Right renal pelvis (tissue), 4 donors: Measurements from ENCODE around the gene ARHGEF33. TPM values are rescaled to one million over a fixed set of nuclear protein-coding genes. Genes with fewer than 3 reads are reported as not detected.
"Not testable (repeated sequence)": the region's sequence is repeated elsewhere in the genome, so short reads cannot be mapped to it uniquely, and the experiment has no call there.

ENCODE experiments used
- DNase-seq, 4 donors: peaks; one replicate each; pipeline ENCODE4 v3.0.0-alpha.2; 2013; ENCODE audit warnings: low read depth in 4 of 4, low spot score in 3 of 4, missing footprints in 1 of 4
- polyA plus RNA-seq, 4 donors: library from polyadenylated mRNA; unstranded; fragments of 120-200 nt; gene quantifications; one replicate each; pipeline ENCODE4 v1.2.1, GENCODE V29; 2013; ENCODE audit not compliant: insufficient read length in 4 of 4

Gene ARHGEF33
- polyA plus RNA-seq, 4 donors, result 2.1 to 2.7 (median 2.2) TPM

DNA sequence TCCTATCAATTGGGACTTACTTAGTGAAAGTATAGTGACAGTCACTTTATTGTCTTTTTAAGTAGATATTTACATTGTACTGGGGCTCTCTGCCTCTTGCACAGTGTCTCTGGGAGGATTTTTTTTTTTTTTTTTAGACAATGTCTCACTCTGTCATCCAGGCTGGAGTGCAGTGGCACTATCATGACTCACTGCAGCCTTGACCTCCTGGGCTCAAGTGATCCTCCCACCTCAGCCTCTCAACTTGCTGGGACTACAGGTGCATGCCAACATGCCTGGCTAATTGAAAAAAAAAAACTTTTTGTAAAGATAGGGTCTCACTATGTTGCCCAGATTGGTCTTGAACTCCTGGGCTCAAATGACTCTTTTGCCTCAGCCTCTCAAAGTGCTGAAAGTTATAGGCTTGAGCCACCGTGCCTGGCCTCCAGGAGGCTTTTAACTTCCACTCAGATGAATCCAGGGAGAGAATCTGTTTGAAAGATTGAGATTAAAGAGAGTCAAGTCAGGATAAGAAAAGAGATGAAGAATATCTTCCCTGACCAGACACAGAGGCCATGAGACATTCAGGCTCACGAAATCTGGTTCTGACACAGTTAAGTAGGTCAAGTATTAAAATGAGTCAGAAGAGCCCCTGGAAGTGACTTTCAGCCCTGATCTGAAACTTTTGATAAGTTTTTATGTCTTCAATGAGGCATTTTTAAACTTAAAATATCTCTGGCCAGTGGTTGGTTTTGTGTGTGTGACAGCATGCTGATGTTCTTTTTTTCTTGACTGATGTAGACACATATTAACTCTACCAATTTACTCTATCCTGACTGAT lies 18.3 kb downstream of the ARHGEF33 start:
- no peak for DNase-seq

DNA sequence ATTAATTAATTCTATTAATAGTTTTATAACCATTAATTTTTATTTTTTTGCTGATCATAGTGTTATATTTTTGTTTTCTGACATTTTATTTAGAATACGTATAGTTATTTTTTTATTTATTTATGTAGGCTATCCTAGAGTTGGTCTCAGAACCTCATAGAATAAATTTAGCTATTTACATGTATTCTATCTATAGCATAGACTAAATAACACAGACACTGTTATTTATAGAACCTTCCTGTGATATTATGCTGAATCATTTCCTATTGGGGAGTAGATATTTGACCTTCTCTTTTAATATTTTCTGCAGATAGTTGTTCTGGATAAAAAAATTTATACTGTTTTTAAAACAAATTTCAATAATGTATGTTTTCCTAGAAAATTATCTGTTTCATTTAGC lies 20.2 kb downstream of the ARHGEF33 start:
- no peak for DNase-seq

DNA sequence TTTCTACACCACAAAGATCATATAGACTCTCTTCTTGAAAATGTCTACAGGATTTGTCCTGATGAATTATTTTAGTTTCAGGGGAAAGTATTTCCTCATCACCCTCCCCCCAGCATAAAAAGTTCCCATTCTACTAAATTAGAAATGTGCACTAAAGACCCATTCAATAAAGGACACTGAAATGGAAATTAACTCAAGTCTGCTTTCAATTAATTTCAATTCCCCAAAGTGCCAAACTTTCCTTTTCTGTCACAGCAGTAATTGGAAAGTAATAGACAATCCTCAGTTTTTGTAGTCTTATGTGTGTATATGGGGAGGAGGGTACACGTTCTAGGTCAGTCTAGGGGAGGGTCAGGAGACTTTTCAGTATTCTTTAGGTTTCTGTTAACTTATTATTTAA lies 21.5 kb downstream of the ARHGEF33 start:
- no peak for DNase-seq

DNA sequence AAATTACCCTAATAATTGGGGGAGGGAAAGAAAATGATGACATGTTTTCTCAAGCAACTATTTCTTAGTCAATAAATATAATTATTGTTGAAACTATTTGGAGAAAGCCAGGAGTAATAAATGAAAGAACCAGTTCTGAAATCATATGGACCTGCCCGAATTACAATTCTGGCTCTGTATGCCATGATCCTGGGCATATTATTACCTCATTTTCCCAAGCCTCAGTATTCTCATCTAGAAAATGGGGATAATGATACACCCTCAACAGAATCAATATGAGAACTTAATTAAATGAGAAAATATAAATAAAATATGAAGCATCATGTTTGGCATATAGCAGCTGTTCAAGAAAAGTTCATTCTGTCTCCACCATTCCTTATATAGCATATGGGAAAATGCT lies 22.9 kb downstream of the ARHGEF33 start:
- no peak for DNase-seq

DNA sequence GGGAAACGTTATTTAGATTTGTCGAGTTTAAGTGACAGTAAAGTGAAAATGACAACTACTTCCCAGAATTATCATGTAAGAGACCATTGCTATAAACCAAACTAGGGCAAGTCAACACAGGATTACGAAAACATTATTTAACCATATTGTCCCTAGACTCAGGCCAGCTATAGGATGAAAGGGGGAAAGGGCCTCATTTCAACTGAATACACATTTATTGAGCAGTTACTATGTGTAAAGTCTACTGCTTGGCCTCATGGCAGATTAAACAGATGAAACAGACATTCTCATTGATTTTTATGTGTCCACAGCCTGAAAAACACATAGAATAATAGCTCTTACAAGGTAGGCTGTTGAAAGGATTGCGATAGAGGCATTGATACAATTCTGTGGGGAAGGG lies 32.7 kb downstream of the ARHGEF33 start:
- no peak for DNase-seq

DNA sequence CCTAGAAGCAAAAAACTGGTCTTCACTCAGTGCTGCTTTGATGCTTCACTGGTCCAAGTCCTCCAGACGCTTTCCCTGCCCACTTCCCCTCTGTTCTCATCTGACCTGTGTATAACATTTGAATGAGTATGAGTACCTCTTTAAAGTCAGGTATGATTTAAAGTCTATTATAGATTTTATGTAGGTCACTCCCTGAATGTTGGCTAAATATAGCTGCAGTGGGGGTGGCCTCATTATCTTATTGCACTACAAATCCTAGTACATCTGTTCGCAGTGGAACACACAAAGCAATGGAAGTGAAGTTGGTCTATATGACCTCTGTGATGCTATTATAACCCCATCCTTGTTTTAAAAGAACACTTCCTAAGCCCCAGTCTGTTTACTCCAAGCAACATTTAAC lies 33.2 kb downstream of the ARHGEF33 start:
- DNase-seq, result no peak

DNA sequence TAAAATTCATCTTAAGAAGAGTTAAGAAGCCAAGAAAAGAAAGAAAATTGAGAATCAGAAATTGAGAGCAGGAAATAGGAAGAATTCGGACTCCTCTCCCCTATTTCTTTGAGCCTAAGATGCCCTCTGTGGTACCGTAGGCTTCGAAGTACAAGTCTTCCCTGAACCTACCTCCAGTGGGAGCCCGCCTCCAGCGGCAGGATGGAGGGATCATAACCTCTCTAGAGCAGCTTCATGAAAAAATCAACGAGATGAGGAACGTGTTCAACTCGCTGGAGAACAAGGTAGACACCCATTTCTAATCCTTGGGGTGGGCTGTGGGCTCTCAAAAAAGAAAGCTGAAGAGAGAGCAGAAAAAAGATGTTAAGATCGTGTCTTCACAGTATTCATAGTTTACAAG lies 36.3 kb downstream of the ARHGEF33 start:
- no peak for DNase-seq

DNA sequence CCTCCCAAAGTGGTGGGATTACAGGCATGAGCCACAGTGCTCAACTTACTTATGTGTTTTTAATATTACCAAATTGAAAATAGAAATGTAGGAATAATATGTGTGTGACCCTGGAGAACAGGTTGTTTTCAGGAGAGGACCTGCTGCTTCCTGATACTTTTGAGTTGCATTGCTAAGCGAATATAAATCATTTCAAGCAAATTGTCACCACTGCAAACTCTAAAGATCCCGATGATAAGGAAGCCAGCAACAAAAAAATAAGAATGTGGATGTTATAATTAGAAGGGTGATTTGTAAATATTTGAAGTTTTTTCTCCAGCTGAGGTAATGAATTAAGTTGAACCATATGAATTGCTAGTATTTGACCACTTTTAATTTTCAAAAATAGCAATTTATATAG lies 40.9 kb downstream of the ARHGEF33 start:
- DNase-seq, result no peak

DNA sequence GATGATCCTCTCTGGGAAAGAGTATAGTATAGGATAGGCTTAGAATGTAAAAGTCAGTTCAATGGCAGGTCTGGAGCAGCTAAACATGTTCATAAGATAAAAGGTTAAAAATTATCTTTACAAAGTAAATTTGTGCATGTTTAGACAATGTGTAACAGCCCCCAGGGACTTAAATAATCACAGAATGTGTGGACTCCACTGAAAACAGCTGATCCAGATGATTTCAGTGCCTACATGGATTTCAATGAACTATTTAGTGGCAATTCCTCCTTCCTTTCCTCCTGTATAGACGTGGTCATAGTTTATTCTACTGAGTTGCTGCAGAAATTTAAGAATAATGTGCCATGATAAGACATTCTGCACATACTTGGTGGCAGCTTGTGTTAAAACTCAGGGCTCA lies 42.9 kb downstream of the ARHGEF33 start:
- no peak for DNase-seq

DNA sequence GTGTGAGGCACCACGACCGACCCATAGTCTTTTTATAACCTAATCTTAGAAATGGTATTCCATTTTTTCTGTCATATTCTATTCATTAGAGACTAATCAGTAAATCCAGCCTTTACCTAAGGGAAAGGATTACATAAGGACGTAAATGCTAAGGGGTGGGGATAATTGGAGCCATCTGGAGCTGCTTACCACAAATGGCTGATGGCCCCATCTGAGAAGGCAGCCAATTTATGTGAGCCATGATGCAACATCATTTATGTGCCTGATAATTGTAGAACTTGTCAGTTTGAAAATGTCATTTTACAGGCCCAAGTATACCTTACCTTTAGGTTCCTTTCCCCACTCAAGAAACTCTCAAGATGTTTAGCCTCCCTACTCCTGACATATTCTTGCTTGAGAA lies 44.0 kb downstream of the ARHGEF33 start:
- no peak for DNase-seq

DNA sequence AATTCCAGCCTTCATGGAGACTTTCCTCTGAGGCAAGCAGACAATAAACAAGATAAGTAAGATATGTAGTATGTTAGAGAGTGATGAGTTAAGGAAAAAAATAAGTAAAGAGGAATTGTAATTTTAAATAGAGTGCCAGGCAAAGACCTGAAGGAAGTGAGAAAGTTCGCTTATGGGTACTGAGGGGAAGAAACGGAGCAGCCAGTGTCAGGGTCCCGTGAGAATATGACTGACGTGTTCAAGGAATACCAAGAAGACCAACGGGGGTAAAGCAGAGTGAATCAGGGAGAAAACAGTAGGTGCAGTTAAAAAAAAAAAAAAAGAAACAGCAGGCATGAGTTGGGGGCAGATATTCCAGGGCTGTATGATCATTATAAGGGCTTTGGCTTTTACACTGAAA lies 45.1 kb downstream of the ARHGEF33 start:
- no peak for DNase-seq

DNA sequence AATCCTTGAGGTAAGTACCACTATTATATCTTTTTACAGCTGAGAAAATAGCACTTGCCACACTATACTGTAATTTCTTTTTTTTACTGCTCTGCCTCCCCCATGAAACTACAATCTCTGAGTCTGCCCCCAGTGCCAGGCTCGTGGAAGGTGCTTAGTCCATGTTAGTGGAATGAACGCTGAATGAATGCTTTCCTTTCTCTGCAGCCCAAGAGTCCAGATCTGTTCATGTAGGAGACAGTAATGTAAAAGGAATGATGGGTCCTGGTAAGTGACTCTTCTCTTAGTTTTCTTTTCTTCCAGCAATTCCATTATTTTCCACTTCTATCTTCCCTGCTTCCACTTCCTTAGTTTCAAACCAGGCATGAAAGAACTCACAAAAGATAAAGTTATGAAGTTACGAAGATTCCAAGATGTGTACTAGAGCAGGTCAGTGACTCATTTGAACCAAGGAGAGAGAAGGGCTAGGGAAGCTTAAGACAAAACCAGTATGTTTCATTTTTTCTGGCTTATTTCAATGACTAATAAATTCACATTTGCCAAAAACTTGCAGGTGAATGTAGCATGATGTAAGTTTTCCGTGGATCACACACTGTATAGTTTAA lies 46.0 kb downstream of the ARHGEF33 start:
- DNase-seq, result no peak

DNA sequence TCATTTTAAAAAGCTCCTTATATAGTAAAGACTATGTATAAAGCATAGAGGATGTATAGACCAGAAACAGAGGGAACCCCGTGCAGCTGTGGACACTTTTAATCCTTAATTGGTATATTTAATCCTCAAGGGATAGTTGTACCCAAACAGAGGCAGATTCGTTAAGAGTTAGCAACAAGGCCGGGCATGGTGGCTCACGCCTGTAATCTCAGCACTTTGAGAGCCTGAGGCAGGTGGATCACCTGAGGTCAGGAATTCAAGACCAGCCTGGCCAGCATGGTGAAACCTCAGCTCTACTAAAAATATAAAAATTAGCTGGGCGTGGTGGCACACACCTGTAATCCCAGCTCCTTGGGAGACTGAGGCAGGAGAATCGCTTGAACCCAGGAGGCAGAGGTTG lies 46.8 kb downstream of the ARHGEF33 start:
- not testable (repeated sequence) for DNase-seq

DNA sequence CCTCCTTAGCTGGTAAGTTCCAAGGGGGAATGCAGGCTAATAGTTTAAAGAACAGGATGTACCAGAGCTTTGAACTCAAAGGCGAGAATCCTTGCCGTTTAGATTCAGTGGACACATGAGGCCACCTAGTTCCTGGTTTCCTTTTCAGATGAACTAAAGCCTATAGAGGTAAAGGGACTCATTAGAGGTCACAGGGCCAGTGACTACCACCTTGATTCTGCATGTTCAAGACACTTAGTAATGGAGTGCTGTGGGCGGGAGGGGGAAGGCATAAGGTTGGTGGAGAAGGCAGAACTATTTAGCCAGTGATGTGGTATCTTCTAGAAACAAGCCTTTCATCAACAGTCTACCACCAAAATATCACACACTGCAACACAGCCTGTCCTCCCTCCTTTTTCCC lies 47.9 kb downstream of the ARHGEF33 start:
- no peak for DNase-seq

DNA sequence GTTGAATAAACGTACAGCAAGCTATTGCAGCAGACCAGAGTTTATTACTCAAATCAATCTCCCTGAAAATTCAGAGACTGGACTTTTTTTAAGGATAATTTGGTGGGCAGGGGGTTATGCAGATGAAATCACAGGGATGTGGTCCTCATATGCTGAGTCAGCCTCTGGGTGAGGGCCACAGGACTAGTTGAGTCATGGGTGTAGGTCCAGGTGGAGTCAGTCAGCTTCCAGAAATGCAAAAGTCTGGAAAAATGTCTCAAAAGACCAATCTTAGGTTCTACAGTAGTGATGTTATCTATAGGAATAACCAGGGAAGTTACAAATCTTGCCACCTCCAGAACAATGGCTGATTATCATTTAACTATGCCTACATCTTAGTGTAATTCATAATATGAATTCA lies 51.1 kb downstream of the ARHGEF33 start:
- DNase-seq, result no peak

DNA sequence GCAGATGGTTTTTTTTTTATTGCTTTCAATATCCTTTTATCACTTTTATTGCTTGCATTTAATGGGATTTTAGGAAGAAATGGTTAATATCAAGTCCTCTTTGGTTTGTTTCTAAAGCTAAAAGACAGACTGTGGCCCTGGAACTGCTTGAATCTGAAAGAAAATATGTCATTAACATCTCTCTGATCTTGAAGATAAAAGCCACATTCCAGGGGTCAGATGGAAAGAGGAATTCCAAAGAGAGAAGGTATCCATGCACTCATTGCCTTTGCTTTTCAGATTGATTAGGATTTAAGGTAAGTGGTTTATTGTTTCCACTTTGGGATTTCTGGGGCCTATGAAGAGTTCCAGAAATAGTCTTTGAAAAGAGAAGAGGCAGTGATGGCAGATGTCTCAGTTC lies 54.1 kb downstream of the ARHGEF33 start:
- no peak for DNase-seq

DNA sequence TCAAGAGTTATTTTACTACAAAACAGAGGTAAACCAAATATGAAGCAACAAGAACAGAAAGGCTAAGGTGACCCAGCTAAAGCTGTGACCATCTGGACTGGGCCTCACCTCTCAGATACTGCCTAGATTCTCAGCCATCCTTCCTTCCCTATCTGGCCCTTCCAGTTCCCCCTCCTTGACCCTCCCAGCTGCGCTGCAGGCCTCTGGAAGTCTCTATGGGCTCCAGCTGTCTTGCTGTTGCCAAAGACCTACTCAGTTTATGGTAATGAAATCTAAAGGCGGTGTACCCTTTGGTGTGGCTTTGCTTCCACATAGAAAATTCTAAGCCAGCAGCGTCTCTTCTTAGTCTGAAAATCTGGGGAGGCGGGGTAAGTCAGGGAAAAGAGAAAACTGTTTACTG lies 55.7 kb downstream of the ARHGEF33 start:
- DNase-seq, result no peak

DNA sequence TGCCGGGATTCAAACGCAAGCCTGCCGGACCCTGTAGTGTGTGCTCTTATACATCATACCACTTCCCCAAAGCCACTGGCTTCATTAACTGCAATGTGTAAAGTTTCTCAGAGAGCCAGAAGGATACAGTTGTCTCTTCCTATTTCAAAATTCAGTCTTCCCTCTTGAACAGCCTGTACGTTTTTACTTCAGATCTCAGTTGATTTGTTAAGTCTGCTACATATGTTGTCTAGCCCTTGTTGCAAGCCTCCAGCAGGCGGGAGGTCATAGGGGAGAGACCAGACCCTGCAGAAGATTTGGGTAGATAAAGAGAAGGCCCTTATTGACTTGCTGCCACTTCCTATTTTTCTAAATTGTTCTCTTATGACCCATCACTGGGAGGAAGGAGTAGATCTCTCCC lies 56.2 kb downstream of the ARHGEF33 start:
- DNase-seq, result no peak

DNA sequence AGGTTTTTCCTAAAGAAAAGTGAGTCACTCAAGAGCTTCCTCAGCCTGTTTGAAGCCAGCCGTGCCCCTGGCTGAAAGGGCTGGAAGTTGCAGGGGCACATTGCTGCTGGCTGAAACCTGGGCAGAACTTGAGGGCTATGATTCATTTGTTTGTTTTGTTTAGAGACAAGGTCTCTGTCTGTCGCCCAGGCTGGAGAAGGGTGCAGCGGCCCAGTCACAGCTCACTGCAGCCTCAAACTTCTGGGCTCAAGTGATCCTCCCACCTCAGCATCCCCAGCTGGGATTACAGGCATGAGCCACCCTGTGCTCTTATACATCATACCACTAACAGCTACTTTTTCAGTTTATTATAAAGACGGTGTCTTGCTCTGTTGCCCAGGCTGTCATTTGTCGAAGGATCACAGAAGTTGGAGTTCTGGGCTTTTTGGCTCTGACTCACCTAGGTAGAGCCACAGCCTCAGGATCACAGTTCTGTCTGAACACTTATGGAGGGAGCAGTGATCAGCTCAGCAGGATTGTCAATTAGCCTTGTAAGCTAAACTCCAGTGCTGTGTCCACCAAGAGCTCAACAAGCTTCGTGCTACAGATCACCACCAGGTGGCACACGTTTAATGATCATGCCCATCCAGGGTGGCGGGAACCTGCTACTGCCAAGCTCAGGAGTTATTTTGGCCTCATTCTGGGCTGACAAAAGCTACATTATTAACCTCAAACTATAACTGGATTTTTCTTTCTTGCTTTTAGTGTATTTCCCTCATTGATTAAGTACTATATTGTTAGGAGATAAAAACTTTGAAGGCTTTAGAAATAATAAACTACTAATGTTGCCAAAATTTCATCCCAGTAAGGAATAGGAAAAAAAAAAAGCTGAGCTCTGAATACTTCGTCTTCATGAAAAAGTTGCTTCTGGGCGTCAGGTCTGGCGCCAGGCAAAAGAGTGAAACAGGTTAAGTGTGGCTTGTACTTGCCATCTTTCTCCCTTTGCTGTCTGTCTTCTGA lies 57.9 kb downstream of the ARHGEF33 start:
- peak; percentile 31 to 64 (median 54) for DNase-seq

DNA sequence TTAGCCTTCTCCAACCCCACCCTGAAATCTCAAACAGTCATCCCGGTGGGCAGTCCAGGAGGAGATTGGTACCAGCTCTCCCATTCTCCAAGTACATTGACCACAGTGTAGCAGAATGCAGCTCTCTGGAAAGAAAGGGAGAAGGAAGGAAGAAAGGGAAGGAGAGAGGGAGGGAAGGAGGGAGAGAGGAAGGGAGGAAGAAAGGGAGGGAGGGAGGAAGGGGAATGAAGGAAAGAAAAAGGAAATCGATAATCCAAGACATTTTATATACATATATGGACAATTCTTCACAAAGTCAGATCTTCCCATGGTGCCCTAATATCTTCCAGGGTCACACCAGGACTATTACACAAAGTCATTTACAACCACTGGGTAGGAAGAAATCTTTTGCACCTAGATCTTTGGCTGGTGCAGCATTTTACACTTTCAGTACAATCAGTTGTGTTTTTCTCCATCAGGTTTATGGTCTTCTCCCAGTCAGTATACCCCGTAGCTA lies 58.8 kb downstream of the ARHGEF33 start:
- no peak for DNase-seq

DNA sequence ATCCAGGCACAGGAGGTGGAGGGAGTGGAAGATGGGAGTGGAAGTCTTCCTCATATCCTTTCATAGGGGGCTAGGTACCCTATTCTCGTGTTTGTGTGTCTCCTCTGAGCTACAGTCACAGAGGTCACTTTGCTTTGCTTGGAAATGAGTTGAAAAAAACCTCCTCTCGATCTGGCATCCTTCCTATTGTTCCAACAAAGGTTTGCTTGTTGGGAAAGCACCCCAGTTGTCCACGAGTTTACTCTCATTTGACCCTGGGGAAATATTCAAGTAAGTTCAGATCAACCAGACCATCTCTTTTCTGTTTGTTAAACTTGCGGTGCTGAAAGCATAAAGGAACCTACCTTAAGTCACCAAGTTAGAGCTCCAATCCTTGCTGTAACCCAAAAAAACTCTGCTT lies 59.3 kb downstream of the ARHGEF33 start:
- DNase-seq, result no peak
